SU-DHL-6 (cell line): ENCODE measurements around the gene PRKAG3.

Experiments
- H2AFZ ChIP-seq: fragments of 200-600 bp; sonication (generic); 2 replicates; pipeline ENCODE4 v1.6.1; 2014; ENCODE audit warnings: low read depth, mild to moderate bottlenecking, moderate library complexity, mixed read lengths, antibody characterized with exemption, low read length; ENCODE audit not compliant: severe bottlenecking
- H3F3A ChIP-seq: fragments of 200-600 bp; shearing (Covaris generic); 2 replicates; pipeline ENCODE4 v1.6.0; 2016; ENCODE audit warnings: antibody characterized with exemption, mild to moderate bottlenecking; ENCODE audit not compliant: insufficient read depth
- H3K27ac ChIP-seq: fragments of 200-600 bp; sonication (generic); 2 replicates; pipeline ENCODE4 v1.5.1; 2016; ENCODE audit warnings: low read depth, mild to moderate bottlenecking, low read length, moderate library complexity, mixed read lengths
- H3K27me3 ChIP-seq: fragments of 200-600 bp; sonication (generic), shearing (Covaris generic); 2 replicates; pipeline ENCODE4 v1.6.0; 2014; ENCODE audit warnings: mild to moderate bottlenecking, low read length
- H3K36me3 ChIP-seq: fragments of 200-600 bp; sonication (generic); 2 replicates; pipeline ENCODE4 v1.6.1; 2014; ENCODE audit warnings: mild to moderate bottlenecking, low read length, mixed read lengths
- H3K4me2 ChIP-seq: fragments of 300-600, 200-600 bp; shearing (Covaris generic), sonication (generic); 2 replicates; pipeline ENCODE4 v1.6.0; 2014; ENCODE audit warnings: low read length, low read depth, mild to moderate bottlenecking; ENCODE audit not compliant: poor library complexity, severe bottlenecking
- H3K4me3 ChIP-seq: fragments of 200-600 bp; sonication (generic); 2 replicates; pipeline ENCODE4 v1.5.1; 2014; ENCODE audit warnings: antibody characterized with exemption, low read length, mild to moderate bottlenecking, mixed read lengths; ENCODE audit not compliant: insufficient read depth, poor library complexity, severe bottlenecking
- H3K79me2 ChIP-seq: fragments of 200-600 bp; sonication (generic); 2 replicates; pipeline ENCODE4 v1.6.1; 2014; ENCODE audit warnings: mild to moderate bottlenecking, low read length, moderate library complexity; ENCODE audit not compliant: insufficient read depth
- H3K9ac ChIP-seq: fragments of 200-600 bp; sonication (generic); 2 replicates; pipeline ENCODE4 v1.7.0; 2014; ENCODE audit warnings: mild to moderate bottlenecking, low read length
- H3K9me2 ChIP-seq: fragments of 200-600 bp; sonication (generic); replicated peaks from 2 replicates; pipeline ENCODE4 v1.6.1; 2014; ENCODE audit warnings: low read length; ENCODE audit not compliant: insufficient read depth
- H3K9me3 ChIP-seq: fragments of 200-600 bp; sonication (generic); 2 replicates; pipeline ENCODE4 v1.6.1; 2014; ENCODE audit warnings: low read length, mixed read lengths; ENCODE audit not compliant: insufficient read depth
- H4K20me1 ChIP-seq: fragments of 200-600 bp; sonication (generic); 2 replicates; pipeline ENCODE4 v1.6.1; 2014; ENCODE audit warnings: low read depth, mild to moderate bottlenecking, antibody characterized with exemption, low read length, moderate library complexity, mixed read lengths
- CTCF ChIP-seq: fragments of 200-600 bp; sonication (generic); IDR thresholded peaks from one replicate; pipeline ENCODE4 v1.5.1; 2017; ENCODE audit warnings: antibody characterized with exemption, mild to moderate bottlenecking, low read length, moderate library complexity; ENCODE audit not compliant: insufficient read depth, poor library complexity, severe bottlenecking
- EZH2phosphoT487 ChIP-seq: fragments of 200-600 bp; sonication (generic), shearing (Covaris generic); conservative IDR thresholded peaks from 2 replicates; pipeline ENCODE4 v1.6.1; 2018; ENCODE audit warnings: mild to moderate bottlenecking, antibody characterized with exemption, low read length, moderate library complexity, mixed read lengths

PRKAG3 gene

GRCh38 chr2:218858138-218858445 lies 26.5 kb upstream of the PRKAG3 start:
- TF ChIP-seq EZH2phosphoT487 = no peak
- TF ChIP-seq CTCF = no peak
- H2AFZ ChIP-seq = no peak overlapping the region
- no peaks in the 10 kb centered on the region for H4K20me1 ChIP-seq
- no peak overlapping the region for H3K4me3 ChIP-seq
- no peak overlapping the region for H3K27ac ChIP-seq
- no peaks in the 10 kb centered on the region for H3F3A ChIP-seq
- H3K4me2 ChIP-seq = no peak overlapping the region
- no peaks in the 10 kb centered on the region for H3K36me3 ChIP-seq
- H3K79me2 ChIP-seq = no peaks in the 10 kb centered on the region
- H3K9ac ChIP-seq = no peak overlapping the region
- H3K9me2 ChIP-seq = no peaks in the 10 kb centered on the region
- no peaks in the 10 kb centered on the region for H3K9me3 ChIP-seq
- no peaks in the 10 kb centered on the region for H3K27me3 ChIP-seq

GRCh38 chr2:218857371-218858137 lies 26.0 kb upstream of the PRKAG3 start:
- Histone ChIP-seq H3K9me3 (no peaks in the 10 kb centered on the region), H3K9me2 (no peaks in the 10 kb centered on the region), H3K4me2 (no peak overlapping the region), H3K9ac (no peak overlapping the region), H3K27ac (no peak overlapping the region), H3K79me2 (no peaks in the 10 kb centered on the region), H2AFZ (no peak overlapping the region), H3F3A (no peaks in the 10 kb centered on the region), H3K4me3 (no peak overlapping the region), H3K27me3 (no peaks in the 10 kb centered on the region), H3K36me3 (no peaks in the 10 kb centered on the region), H4K20me1 (no peaks in the 10 kb centered on the region)
- TF ChIP-seq EZH2phosphoT487 = no peak
- no peak for TF ChIP-seq CTCF

GRCh38 chr2:218856896-218857243 lies 25.3 kb upstream of the PRKAG3 start:
- Histone ChIP-seq H3K9me2 (no peaks in the 10 kb centered on the region), H3K4me2 (no peak overlapping the region), H3K9me3 (no peaks in the 10 kb centered on the region), H4K20me1 (no peaks in the 10 kb centered on the region), H3K27me3 (no peaks in the 10 kb centered on the region), H3K4me3 (no peak overlapping the region), H2AFZ (no peak overlapping the region), H3K36me3 (no peaks in the 10 kb centered on the region), H3K27ac (no peak overlapping the region), H3F3A (no peaks in the 10 kb centered on the region), H3K9ac (no peak overlapping the region), H3K79me2 (no peaks in the 10 kb centered on the region)
- TF ChIP-seq CTCF (no peak), EZH2phosphoT487 (no peak)
